ENCODE data around the gene SNAP25.
A peak's percentile ranks its signal among the peaks of the same experiment; 100 is the strongest.

Gene SNAP25

GRCh38 chr20:10217721-10218410 lies 764 bp upstream of the SNAP25 start:
- peak; percentile 34 for DNase-seq

GRCh38 chr20:10219452-10219791 lies 792 bp downstream of the SNAP25 start:
- DNase-seq = peak; percentile 85

- DNase-seq = no peak
Measured at GRCh38 chr20:10219993-10220750, 1.5 kb downstream of the SNAP25 start.

- DNase-seq = no peak
Measured at GRCh38 chr20:10221021-10221420, 2.4 kb downstream of the SNAP25 start.

- DNase-seq = peak; percentile 84
Measured at GRCh38 chr20:10225439-10226060, 6.9 kb downstream of the SNAP25 start.

GRCh38 chr20:10228330-10228729 lies 9.7 kb downstream of the SNAP25 start:
- no peak for DNase-seq

- no peak for DNase-seq
Measured at GRCh38 chr20:10231290-10231689, 12.7 kb downstream of the SNAP25 start.

- no peak for DNase-seq
Measured at GRCh38 chr20:10236540-10237533, 18.2 kb downstream of the SNAP25 start.

GRCh38 chr20:10239954-10240353 lies 21.3 kb downstream of the SNAP25 start:
- peak; percentile 56 for DNase-seq

- no peak for DNase-seq
Measured at GRCh38 chr20:10240655-10241054, 22.0 kb downstream of the SNAP25 start.

GRCh38 chr20:10242166-10242565 lies 23.5 kb downstream of the SNAP25 start:
- no peak for DNase-seq

GRCh38 chr20:10247440-10247839 lies 28.8 kb downstream of the SNAP25 start:
- no peak for DNase-seq

- DNase-seq = no peak
Measured at GRCh38 chr20:10249048-10249770, 30.6 kb downstream of the SNAP25 start.

- no peak for DNase-seq
Measured at GRCh38 chr20:10249822-10250221, 31.2 kb downstream of the SNAP25 start.

- DNase-seq = no peak
Measured at GRCh38 chr20:10250902-10251301, 32.3 kb downstream of the SNAP25 start.

- peak; percentile 61 for DNase-seq
Measured at GRCh38 chr20:10253780-10254179, 35.1 kb downstream of the SNAP25 start.

- no peak for DNase-seq
Measured at GRCh38 chr20:10255846-10256245, 37.2 kb downstream of the SNAP25 start.

- no peak for DNase-seq
Measured at GRCh38 chr20:10259166-10259565, 40.5 kb downstream of the SNAP25 start.

GRCh38 chr20:10260316-10260715 lies 41.7 kb downstream of the SNAP25 start:
- DNase-seq = no peak

GRCh38 chr20:10261702-10262101 lies 43.1 kb downstream of the SNAP25 start:
- DNase-seq = no peak

- no peak for DNase-seq
Measured at GRCh38 chr20:10263385-10264165, 44.9 kb downstream of the SNAP25 start.
